ENCODE data around the gene UBR2. TPM values are rescaled to one million over a fixed set of nuclear protein-coding genes. Genes with fewer than 3 reads are reported as not detected.

UBR2 gene
- total and polyA plus RNA-seq, 2 donors (not counting 1 experiment from before 2014, with no cell fraction given), result 17.9 to 34.7 TPM

- TF ChIP-seq EZH2 (IDR thresholded peaks at IDR 0.05; ENCODE audit: low read length, missing control alignments) (no peak), CTCF (conservative IDR thresholded peaks at IDR 0.05 in 1 of 2, IDR thresholded peaks at IDR 0.05 in 1 of 2; ENCODE audit: low read depth in 1 of 2, low read length in 2 of 2) (no peak)
- H3K9me3 ChIP-seq (ENCODE audit: control insufficient read depth, insufficient read depth, low read depth, low read length), result no peaks in the 10 kb centered on the region
- no peak overlapping the region for H3K4me2 ChIP-seq (ENCODE audit: extremely low read depth, insufficient read depth, low read length)
- DNase-seq (ENCODE audit: low read depth in 2 of 2), result no peak
- no peak overlapping the region for H3K9ac ChIP-seq (ENCODE audit: insufficient read depth, low read length)
- no peak overlapping the region for H3K27ac ChIP-seq (ENCODE audit: insufficient read depth, low read length)
- no peak overlapping the region for H3K4me3 ChIP-seq (replicated peaks in 1 of 4; ENCODE audit: control extremely low read depth in 1 of 4, insufficient read depth in 1 of 4, low read depth in 3 of 4, low read length in 4 of 4)
- no peaks in the 10 kb centered on the region for H3K27me3 ChIP-seq (ENCODE audit: control insufficient read depth, insufficient read depth, low read length)
- no peaks in the 10 kb centered on the region for H3K4me1 ChIP-seq (ENCODE audit: control insufficient read depth, extremely low read depth, insufficient read depth, low read length)
- no peaks in the 10 kb centered on the region for H3K79me2 ChIP-seq (ENCODE audit: control insufficient read depth, insufficient read depth, low read length)
- H3K36me3 ChIP-seq (ENCODE audit: control insufficient read depth, insufficient read depth, low read length), result no peaks in the 10 kb centered on the region
- H2AFZ ChIP-seq (ENCODE audit: low read length), result no peak overlapping the region
- no peaks in the 10 kb centered on the region for H4K20me1 ChIP-seq (ENCODE audit: control insufficient read depth, extremely low read depth, insufficient read depth, low read length)
These were observed 90.0 kb downstream of the UBR2 start for GRCh38 chr6:42653851-42654250.

GRCh38 chr6:42659806-42660205, 96.0 kb downstream of the UBR2 start:
- no peaks in the 10 kb centered on the region for H4K20me1 ChIP-seq (ENCODE audit: control insufficient read depth, extremely low read depth, insufficient read depth, low read length)
- no peak for TF ChIP-seq EZH2 (IDR thresholded peaks at IDR 0.05; ENCODE audit: low read length, missing control alignments)
- TF ChIP-seq CTCF (conservative IDR thresholded peaks at IDR 0.05 in 1 of 2, IDR thresholded peaks at IDR 0.05 in 1 of 2; ENCODE audit: low read depth in 1 of 2, low read length in 2 of 2), result no peak
- H3K9me3 ChIP-seq (ENCODE audit: control insufficient read depth, insufficient read depth, low read depth, low read length), result no peaks in the 10 kb centered on the region
- no peak overlapping the region for H3K4me3 ChIP-seq (replicated peaks in 1 of 4; ENCODE audit: control extremely low read depth in 1 of 4, insufficient read depth in 1 of 4, low read depth in 3 of 4, low read length in 4 of 4)
- DNase-seq (ENCODE audit: low read depth in 2 of 2), result no peak
- no peaks in the 10 kb centered on the region for H3K79me2 ChIP-seq (ENCODE audit: control insufficient read depth, insufficient read depth, low read length)
- H3K36me3 ChIP-seq (ENCODE audit: control insufficient read depth, insufficient read depth, low read length), result peaks cover 4% of the 10 kb centered on the region
- H3K27ac ChIP-seq (ENCODE audit: insufficient read depth, low read length), result no peak overlapping the region
- no peak overlapping the region for H3K4me2 ChIP-seq (ENCODE audit: extremely low read depth, insufficient read depth, low read length)
- no peaks in the 10 kb centered on the region for H3K27me3 ChIP-seq (ENCODE audit: control insufficient read depth, insufficient read depth, low read length)
- no peak overlapping the region for H2AFZ ChIP-seq (ENCODE audit: low read length)
- no peak overlapping the region for H3K9ac ChIP-seq (ENCODE audit: insufficient read depth, low read length)
- H3K4me1 ChIP-seq (ENCODE audit: control insufficient read depth, extremely low read depth, insufficient read depth, low read length), result no peaks in the 10 kb centered on the region

- H3K36me3 ChIP-seq (ENCODE audit: control insufficient read depth, insufficient read depth, low read length), result peaks cover 4% of the 10 kb centered on the region
- H2AFZ ChIP-seq (ENCODE audit: low read length), result no peak overlapping the region
- H3K27me3 ChIP-seq (ENCODE audit: control insufficient read depth, insufficient read depth, low read length), result no peaks in the 10 kb centered on the region
- H3K4me2 ChIP-seq (ENCODE audit: extremely low read depth, insufficient read depth, low read length), result no peak overlapping the region
- H3K9me3 ChIP-seq (ENCODE audit: control insufficient read depth, insufficient read depth, low read depth, low read length), result no peaks in the 10 kb centered on the region
- H3K79me2 ChIP-seq (ENCODE audit: control insufficient read depth, insufficient read depth, low read length), result no peaks in the 10 kb centered on the region
- H3K9ac ChIP-seq (ENCODE audit: insufficient read depth, low read length), result no peak overlapping the region
- H4K20me1 ChIP-seq (ENCODE audit: control insufficient read depth, extremely low read depth, insufficient read depth, low read length), result no peaks in the 10 kb centered on the region
- H3K27ac ChIP-seq (ENCODE audit: insufficient read depth, low read length), result no peak overlapping the region
- no peaks in the 10 kb centered on the region for H3K4me1 ChIP-seq (ENCODE audit: control insufficient read depth, extremely low read depth, insufficient read depth, low read length)
- DNase-seq (ENCODE audit: low read depth in 2 of 2), result peak; percentile 52 to 74
- H3K4me3 ChIP-seq (replicated peaks in 1 of 4; ENCODE audit: control extremely low read depth in 1 of 4, insufficient read depth in 1 of 4, low read depth in 3 of 4, low read length in 4 of 4), result no peak overlapping the region
- TF ChIP-seq CTCF (conservative IDR thresholded peaks at IDR 0.05 in 1 of 2, IDR thresholded peaks at IDR 0.05 in 1 of 2; ENCODE audit: low read depth in 1 of 2, low read length in 2 of 2) (peak; percentile 79 to 87), EZH2 (IDR thresholded peaks at IDR 0.05; ENCODE audit: low read length, missing control alignments) (no peak)
These were observed 97.8 kb downstream of the UBR2 start for GRCh38 chr6:42661540-42662153.

Data from fibroblast of lung (primary cell).